Thoracic aorta (tissue), 2 donors: ENCODE results near the gene SPATA20. TPM values are rescaled to one million over a fixed set of nuclear protein-coding genes. Genes with fewer than 3 reads are reported as not detected.

Experiments used
- ATAC-seq: fragments of 150-250 bp; one replicate; pipeline ENCODE4 v1.8.0; 2017; ENCODE audit warnings: low read depth; ENCODE audit not compliant: insufficient number of reproducible peaks, low FRiP score
- DNase-seq: peaks from one replicate; pipeline ENCODE4 v3.0.0-alpha.2; 2020; ENCODE audit warnings: low spot score
- H3K27ac ChIP-seq, 2 donors: fragments of 200-600 bp; sonication (generic); 1 replicate in 1 of 2; 2 replicates in 1 of 2; pipeline ENCODE4 v1.5.1; 2016; ENCODE audit warnings: mild to moderate bottlenecking in 2 of 2, moderate library complexity in 2 of 2
- H3K27me3 ChIP-seq: fragments of 200-600 bp; sonication (generic); replicated peaks from 2 replicates; pipeline ENCODE4 v1.6.0; 2016; ENCODE audit warnings: mild to moderate bottlenecking; ENCODE audit not compliant: insufficient read depth
- H3K36me3 ChIP-seq: fragments of 200-600 bp; sonication (generic); one replicate; pipeline ENCODE4 v1.5.1; 2016
- H3K4me1 ChIP-seq, 2 donors: fragments of 200-600 bp; sonication (generic); 1 replicate in 1 of 2; 2 replicates in 1 of 2; pipeline versions ENCODE4 v1.5.1 to v1.6.0; 2016; ENCODE audit warnings: low read depth in 2 of 2, mild to moderate bottlenecking in 1 of 2; ENCODE audit not compliant: control insufficient read depth in 1 of 2
- H3K4me3 ChIP-seq: fragments of 200-600 bp; sonication (generic); 2 replicates; pipeline ENCODE4 v1.5.1; 2016; ENCODE audit warnings: mild to moderate bottlenecking
- H3K9me3 ChIP-seq: fragments of 200-600 bp; sonication (generic); 2 replicates; pipeline ENCODE4 v1.5.1; 2016
- total RNA-seq, 2 donors: library from RNA; depleted of rRNA; stranded (reverse); fragments of >200 nt; gene quantifications; one replicate each; pipeline versions ENCODE4 v1.1.0 to v1.2.3, GENCODE V29; 2016
- TF ChIP-seq, protein P1 (sequence below): fragments of 200-600 bp; sonication (generic); IDR thresholded peaks from one replicate; pipeline ENCODE4 v1.5.1; 2019; ENCODE audit warnings: antibody characterized with exemption

SPATA20 gene
- total RNA-seq, 2 donors from 2014 or later, result 82.8 to 118 TPM

DNA sequence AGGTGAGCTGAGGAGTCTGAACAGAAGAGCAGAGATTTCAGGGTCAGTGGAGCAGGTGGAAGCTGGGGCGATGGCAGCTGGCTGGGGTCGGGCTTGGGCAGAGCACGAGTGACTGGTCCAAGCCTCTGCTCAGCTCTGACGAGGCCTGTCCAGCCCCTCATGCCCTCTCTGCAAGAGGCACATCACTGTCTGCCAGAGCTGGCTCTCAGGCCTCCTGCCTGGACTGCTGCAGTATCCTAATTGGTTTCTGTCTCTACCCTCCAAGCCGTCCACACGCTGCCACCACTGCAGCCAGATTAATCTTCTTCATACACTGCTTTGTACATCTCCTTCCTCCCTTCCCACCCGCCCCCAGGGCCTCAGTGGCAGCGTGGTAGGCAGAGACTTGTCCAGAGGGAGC is 38.9 kb downstream of the SPATA20 start:
- DNase-seq, result no peak
- H3K36me3 ChIP-seq, result no peaks in the 10 kb centered on the region
- H3K9me3 ChIP-seq, result no peaks in the 10 kb centered on the region
- H3K4me1 ChIP-seq, result peaks cover 8 to 28% of the 10 kb centered on the region in 2 donors
- TF ChIP-seq, protein P1, sequence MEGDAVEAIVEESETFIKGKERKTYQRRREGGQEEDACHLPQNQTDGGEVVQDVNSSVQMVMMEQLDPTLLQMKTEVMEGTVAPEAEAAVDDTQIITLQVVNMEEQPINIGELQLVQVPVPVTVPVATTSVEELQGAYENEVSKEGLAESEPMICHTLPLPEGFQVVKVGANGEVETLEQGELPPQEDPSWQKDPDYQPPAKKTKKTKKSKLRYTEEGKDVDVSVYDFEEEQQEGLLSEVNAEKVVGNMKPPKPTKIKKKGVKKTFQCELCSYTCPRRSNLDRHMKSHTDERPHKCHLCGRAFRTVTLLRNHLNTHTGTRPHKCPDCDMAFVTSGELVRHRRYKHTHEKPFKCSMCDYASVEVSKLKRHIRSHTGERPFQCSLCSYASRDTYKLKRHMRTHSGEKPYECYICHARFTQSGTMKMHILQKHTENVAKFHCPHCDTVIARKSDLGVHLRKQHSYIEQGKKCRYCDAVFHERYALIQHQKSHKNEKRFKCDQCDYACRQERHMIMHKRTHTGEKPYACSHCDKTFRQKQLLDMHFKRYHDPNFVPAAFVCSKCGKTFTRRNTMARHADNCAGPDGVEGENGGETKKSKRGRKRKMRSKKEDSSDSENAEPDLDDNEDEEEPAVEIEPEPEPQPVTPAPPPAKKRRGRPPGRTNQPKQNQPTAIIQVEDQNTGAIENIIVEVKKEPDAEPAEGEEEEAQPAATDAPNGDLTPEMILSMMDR, result no peak
- H3K4me3 ChIP-seq, result no peak overlapping the region
- H3K27me3 ChIP-seq, result no peaks in the 10 kb centered on the region
- H3K27ac ChIP-seq, result no peak overlapping the region
- no peak for ATAC-seq

GRCh38 chr17:50586421-50587247 is 39.7 kb downstream of the SPATA20 start:
- no peaks in the 10 kb centered on the region for H3K9me3 ChIP-seq
- no peak overlapping the region for H3K4me3 ChIP-seq
- peaks cover 8 to 29% of the 10 kb centered on the region in 2 donors for H3K4me1 ChIP-seq
- TF ChIP-seq, protein P1, result no peak
- H3K36me3 ChIP-seq, result no peaks in the 10 kb centered on the region
- DNase-seq (no peak), ATAC-seq (no peak)
- no peaks in the 10 kb centered on the region for H3K27me3 ChIP-seq
- H3K27ac ChIP-seq, result no peak overlapping the region

- no peak overlapping the region for H3K27ac ChIP-seq
- DNase-seq, result no peak
- TF ChIP-seq, protein P1, result no peak
- no peaks in the 10 kb centered on the region for H3K9me3 ChIP-seq
- no peak for ATAC-seq
- peaks cover 8 to 31% of the 10 kb centered on the region in 2 donors for H3K4me1 ChIP-seq
- H3K4me3 ChIP-seq, result no peak overlapping the region
- no peaks in the 10 kb centered on the region for H3K27me3 ChIP-seq
- no peaks in the 10 kb centered on the region for H3K36me3 ChIP-seq
These were observed 40.6 kb downstream of the SPATA20 start for GRCh38 chr17:50587571-50587970.

DNA sequence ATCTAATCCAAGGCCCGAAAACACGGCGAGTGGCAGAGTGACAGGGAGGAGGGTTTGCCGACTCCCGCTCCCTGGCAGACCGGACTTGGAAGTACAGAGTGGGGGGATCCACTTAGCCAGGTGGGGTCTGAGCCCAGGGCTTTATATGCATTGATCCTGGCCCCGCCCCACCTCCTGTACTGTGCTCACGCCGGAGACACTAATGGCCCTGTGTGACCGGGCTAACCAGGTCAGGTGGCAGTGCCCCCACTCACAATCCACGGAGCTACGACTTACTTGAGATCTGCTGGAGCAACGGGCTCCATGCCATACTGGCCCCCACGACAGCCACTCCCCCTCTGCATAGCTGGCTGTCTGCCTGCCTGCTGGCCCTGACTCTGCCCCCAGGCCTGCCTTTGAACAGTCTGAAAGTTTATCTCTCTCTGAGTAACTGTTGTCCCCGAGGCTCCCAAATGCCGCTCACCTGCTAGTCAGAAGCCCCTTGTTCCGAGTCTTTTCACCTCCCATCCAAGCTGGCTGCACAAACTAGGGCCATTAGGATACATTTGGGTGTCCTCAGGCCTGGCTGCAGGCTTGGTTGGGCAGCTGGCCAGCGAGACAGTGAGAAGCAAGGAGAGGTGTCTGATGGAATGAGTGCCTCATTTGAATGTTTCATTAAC is 41.5 kb downstream of the SPATA20 start:
- Histone ChIP-seq H3K4me1 (peaks cover 8 to 41% of the 10 kb centered on the region in 2 donors), H3K36me3 (no peaks in the 10 kb centered on the region), H3K27ac (no peak overlapping the region), H3K9me3 (no peaks in the 10 kb centered on the region), H3K27me3 (no peaks in the 10 kb centered on the region), H3K4me3 (no peak overlapping the region)
- TF ChIP-seq, protein P1, result no peak
- no peak for DNase-seq
- ATAC-seq, result no peak

DNA sequence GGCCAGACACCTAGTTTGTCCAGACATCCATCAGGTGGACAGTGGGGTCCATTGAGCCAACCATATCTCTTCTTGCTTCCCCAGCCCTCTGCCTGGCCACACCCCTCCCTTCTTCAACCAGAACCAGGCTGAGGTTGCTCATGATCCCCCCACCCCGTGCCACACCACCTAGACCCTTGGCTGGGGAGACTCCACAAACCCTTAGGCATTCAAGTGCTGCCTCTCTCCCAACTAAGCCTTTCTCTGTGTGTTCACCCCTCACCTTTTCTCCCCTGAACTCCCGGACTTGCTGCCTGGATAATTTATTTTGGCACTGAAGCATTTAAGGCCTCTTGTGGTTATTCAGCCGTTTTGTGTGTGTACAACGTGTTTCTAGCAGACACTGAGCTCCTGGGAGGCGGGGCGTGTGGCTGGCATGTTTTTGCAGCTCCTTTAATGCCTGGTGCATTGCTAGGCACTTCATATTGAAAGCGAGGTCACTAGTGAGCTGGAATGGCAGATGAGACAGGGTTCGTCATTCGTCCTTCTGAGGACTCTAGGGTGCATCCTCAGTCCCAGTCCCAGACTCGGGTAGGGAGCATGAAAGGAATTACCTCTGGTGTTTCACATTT is 42.2 kb downstream of the SPATA20 start:
- Histone ChIP-seq H3K9me3 (no peaks in the 10 kb centered on the region), H3K27me3 (no peaks in the 10 kb centered on the region), H3K27ac (no peak overlapping the region), H3K4me1 (peaks cover 8 to 42% of the 10 kb centered on the region in 2 donors), H3K36me3 (no peaks in the 10 kb centered on the region), H3K4me3 (no peak overlapping the region)
- TF ChIP-seq, protein P1, result no peak
- ATAC-seq (no peak), DNase-seq (no peak)
